Omental fat pad (tissue), 4 donors: Measurements from ENCODE around the gene OSBP2. TPM values are rescaled to one million over a fixed set of nuclear protein-coding genes. Genes with fewer than 3 reads are reported as not detected.

Source experiments
- ATAC-seq: fragments of 150-250 bp; one replicate; pipeline ENCODE4 v1.9.1; 2016; ENCODE audit warnings: mild to moderate bottlenecking, moderate library complexity; ENCODE audit not compliant: low FRiP score
- DNase-seq: peaks from one replicate; pipeline ENCODE4 v3.0.0-alpha.2; 2019; ENCODE audit warnings: low spot score
- total RNA-seq, 4 donors: library from RNA; depleted of rRNA; stranded (reverse); fragments of >200 nt; gene quantifications; one replicate each; pipeline ENCODE4 v1.1.0, GENCODE V29; 2016
- TF ChIP-seq, protein P1 (sequence below), 3 donors: fragments of 450-650 bp; IDR thresholded peaks; one replicate each; pipeline ENCODE4 v1.5.1; 2016 to 2017; ENCODE audit warnings: antibody characterized with exemption in 3 of 3, mild to moderate bottlenecking in 3 of 3, moderate library complexity in 2 of 3

The OSBP2 gene
- total RNA-seq, 4 donors from 2014 or later: 1.3 to 7.4 (median 4.4) TPM

DNA sequence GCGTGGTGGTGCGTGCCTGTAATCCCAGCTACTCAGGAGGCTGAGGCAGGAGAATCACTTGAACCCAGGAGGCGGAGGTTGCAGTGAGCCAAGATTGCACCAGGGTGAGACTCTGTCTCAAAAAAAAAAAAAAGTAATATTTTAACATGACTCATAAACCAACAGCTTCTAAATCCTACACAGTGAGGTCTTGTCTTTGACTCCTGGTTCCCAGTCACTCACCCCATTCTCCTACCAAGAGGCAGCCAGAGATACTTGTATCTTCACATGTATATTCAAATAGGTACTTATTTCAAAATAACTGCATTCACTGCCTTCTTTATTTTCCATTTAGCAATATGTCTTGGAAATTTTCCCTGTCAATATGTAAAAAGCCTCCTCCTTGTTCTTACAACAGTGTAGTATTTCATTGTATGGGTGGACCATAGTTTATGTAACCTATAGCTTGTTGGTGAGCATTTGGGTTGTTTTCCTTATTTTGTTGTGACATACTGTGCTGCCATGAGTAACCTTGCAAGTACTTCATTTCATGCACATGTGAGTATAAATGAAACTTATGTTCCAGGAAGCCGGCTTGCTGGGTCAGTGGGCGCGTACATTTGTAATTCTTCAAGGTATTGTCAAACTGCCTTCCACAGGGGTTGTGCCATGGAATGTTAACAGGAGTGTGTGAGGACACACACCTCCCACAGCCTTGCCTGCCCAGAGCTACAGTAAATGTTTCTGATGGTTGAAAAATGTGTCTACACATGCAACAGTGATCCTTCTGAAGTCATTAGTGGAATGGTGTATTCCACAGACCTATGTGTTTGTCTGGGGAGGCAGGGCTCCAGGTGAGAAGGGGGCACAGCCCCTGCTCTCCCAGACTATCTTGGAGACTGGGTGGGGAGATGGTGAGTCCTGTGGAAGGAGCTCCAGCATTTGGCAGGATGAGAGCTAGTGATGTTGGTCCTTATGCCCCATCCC lies 47.9 kb downstream of the OSBP2 start:
- ATAC-seq (no peak), DNase-seq (no peak)
- TF ChIP-seq, protein P1, sequence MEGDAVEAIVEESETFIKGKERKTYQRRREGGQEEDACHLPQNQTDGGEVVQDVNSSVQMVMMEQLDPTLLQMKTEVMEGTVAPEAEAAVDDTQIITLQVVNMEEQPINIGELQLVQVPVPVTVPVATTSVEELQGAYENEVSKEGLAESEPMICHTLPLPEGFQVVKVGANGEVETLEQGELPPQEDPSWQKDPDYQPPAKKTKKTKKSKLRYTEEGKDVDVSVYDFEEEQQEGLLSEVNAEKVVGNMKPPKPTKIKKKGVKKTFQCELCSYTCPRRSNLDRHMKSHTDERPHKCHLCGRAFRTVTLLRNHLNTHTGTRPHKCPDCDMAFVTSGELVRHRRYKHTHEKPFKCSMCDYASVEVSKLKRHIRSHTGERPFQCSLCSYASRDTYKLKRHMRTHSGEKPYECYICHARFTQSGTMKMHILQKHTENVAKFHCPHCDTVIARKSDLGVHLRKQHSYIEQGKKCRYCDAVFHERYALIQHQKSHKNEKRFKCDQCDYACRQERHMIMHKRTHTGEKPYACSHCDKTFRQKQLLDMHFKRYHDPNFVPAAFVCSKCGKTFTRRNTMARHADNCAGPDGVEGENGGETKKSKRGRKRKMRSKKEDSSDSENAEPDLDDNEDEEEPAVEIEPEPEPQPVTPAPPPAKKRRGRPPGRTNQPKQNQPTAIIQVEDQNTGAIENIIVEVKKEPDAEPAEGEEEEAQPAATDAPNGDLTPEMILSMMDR (IDR thresholded peaks at IDR 0.05): no peak

DNA sequence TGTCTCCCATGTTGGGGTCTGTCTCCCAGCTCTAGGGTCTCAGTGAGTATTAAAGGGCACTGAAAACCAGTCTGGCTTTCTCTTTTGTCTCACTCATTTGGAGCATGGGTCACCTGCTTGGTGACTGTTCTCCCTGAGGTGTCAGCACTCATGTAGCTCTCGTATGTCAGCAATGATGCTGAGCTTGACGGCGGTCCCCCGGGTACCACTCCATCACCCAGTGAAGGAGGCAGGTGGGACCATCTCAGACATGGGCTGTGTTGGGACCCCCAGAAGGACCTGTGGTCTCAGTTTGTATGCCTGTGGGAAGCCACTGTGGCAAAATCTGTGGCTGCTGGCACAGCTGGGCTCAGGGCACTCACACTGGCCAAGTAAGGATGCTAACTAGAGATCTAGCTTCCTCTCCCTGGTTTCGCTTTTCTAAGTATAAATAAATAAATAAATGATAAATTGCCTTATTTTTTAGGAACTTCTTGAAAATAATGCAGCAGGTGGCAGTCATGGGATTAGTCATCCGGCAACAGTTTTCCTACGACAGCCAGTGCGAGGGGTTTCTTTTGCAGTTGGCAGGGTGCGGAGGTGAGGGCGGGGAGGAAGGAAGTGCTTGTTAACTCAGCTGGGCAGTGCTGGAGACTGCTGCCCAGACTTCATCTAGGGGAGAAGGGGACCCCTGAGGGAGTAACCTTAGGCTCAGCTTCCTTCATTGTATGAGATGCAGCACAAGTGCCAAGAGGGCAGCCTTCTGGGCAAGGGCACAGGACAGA lies 48.8 kb downstream of the OSBP2 start:
- ATAC-seq (no peak), DNase-seq (no peak)
- TF ChIP-seq, protein P1 (IDR thresholded peaks at IDR 0.05): no peak

DNA sequence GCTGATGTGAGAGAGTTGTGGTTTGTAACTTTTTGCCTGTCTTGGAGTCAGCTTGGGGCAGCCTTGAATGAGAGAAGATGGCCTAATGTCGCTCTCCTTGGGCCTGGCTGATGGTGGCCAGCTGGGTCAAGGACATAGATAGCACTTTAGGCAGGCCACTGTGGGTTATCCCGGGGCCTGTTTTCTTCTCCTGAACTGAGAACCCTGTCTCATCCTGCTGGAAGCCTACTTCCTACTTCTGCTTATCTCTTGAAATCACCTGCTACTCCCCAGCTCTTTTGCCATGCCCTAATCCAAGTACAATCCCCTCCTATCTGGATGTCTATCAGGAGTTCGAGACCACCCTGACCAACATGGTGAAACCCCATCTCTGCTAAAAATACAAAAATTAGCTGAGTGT lies 49.5 kb downstream of the OSBP2 start:
- TF ChIP-seq, protein P1 (IDR thresholded peaks at IDR 0.05): no peak
- DNase-seq (no peak), ATAC-seq (no peak)

DNA sequence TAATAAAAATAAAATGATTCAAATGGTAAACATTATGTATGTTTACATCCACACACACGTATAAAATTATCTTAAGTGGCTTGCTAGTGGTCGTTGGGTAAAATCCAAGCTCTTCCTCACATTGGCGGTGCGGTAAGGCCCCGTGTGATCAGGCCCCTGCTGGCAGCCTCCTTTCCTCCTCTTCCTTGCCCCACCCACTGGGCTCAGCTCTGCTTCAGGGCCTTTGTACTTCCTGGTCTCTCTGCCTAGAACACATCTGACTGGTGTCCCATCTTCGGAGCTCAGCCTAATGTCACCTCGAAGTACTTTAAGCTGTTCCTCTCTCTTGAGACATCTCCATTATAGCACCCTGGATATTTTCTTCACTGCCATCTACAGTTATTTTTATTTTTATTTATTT lies 52.8 kb downstream of the OSBP2 start:
- TF ChIP-seq, protein P1 (IDR thresholded peaks at IDR 0.05): no peak
- ATAC-seq (no peak), DNase-seq (no peak)

DNA sequence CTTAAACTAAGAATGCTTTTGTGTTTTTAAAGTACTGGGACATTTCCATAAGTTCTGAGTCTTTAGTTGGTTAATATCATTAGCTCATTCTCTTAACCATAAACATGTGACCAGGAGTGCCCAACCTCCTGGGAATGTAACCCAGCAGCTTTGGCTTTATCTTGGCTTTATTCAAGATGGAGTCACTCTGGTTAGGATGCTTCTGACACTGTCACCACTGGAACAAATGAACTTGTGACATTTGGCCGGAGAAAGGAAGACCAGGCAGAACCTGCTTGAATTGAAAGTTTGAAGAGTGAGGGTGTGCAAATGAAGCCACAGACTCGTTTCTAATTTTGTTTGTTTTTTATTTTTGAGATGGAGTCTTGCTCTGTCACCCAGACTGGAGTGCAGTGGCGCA lies 54.6 kb downstream of the OSBP2 start:
- ATAC-seq (no peak), DNase-seq (no peak)
- TF ChIP-seq, protein P1 (IDR thresholded peaks at IDR 0.05): no peak

DNA sequence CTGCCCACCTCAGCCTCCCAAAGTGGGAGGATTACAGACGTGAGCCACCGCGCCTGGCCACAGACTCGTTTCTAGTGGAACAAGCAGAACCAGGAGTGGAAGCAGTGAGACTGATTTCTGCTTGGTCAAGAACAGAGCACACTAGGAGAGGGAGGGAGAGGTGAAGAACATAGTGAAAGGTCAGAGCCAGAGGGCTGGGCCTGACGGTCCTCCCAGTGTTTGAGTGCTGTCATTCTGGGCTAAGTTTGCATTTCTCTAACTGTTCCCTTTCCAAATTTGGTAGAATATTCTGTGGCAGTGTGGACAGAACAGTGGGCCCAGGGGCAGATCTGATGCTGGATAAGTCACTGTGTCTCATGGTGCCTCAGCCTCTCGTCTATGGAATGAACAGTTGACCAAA lies 55.2 kb downstream of the OSBP2 start:
- DNase-seq (no peak), ATAC-seq (no peak)
- TF ChIP-seq, protein P1 (IDR thresholded peaks at IDR 0.05): no peak
